WTC11 (cell line): ENCODE data around the gene C10orf105. TPM values are rescaled to one million over a fixed set of nuclear protein-coding genes. Genes with fewer than 3 reads are reported as not detected.

ENCODE experiments used
- ATAC-seq: fragments of 200-7000 bp; cut with Tn5 transposase; 2 replicates; pipeline ENCODE4 v1.10.0; 2021; ENCODE audit warnings: mild to moderate bottlenecking, moderate library complexity
- CTCF ChIA-PET: fragments of 300-600 bp; sonication (Branson Sonifier 250); formaldehyde crosslinking; loops from one replicate; lab custom pipeline; 2021; ENCODE audit warnings: antibody characterized with exemption; lab: Charles Lee
- POLR2A ChIA-PET: fragments of 350-600 bp; sonication (Branson Sonifier 250); formaldehyde crosslinking; loops from one replicate; lab custom pipeline; 2021; ENCODE audit warnings: antibody characterized with exemption; lab: Charles Lee
- DNase-seq: peaks from one replicate; pipeline ENCODE4 v3.0.0; 2021; ENCODE audit warnings: low spot score
- H3K27ac Mint-ChIP-seq: 2 replicates; pipeline ENCODE4 v1.8.0; 2021; ENCODE audit warnings: mixed read lengths
- H3K27me3 Mint-ChIP-seq: 2 replicates; pipeline ENCODE4 v1.8.0; 2021; ENCODE audit warnings: low read depth, mild to moderate bottlenecking, moderate library complexity, mixed read lengths
- H3K36me3 Mint-ChIP-seq: 2 replicates; pipeline ENCODE4 v1.8.0; 2021; ENCODE audit warnings: mixed read lengths
- H3K4me1 Mint-ChIP-seq: 2 replicates; pipeline ENCODE4 v1.8.0; 2022; ENCODE audit warnings: mixed read lengths
- H3K4me3 Mint-ChIP-seq: 2 replicates; pipeline ENCODE4 v1.8.0; 2021; ENCODE audit warnings: mild to moderate bottlenecking, moderate library complexity, mixed read lengths
- H3K9me3 Mint-ChIP-seq: 2 replicates; pipeline ENCODE4 v1.8.0; 2021; ENCODE audit warnings: mixed read lengths
- AFF4 ChIP-seq: sonication (generic); formaldehyde crosslinking; IDR thresholded peaks from 2 replicates; pipeline ENCODE4 v1.8.1; 2023; ENCODE audit warnings: mild to moderate bottlenecking, missing genetic modification reagents, borderline replicate concordance
- ATF1 ChIP-seq: sonication (generic); formaldehyde crosslinking; IDR thresholded peaks from 2 replicates; pipeline ENCODE4 v1.8.1; 2023; ENCODE audit warnings: mild to moderate bottlenecking, moderate library complexity, missing genetic modification reagents
- CREB1 ChIP-seq: sonication (generic); formaldehyde crosslinking; IDR thresholded peaks from 2 replicates; pipeline ENCODE4 v1.8.0; 2023; ENCODE audit warnings: mild to moderate bottlenecking, missing genetic modification reagents
- E2F1 ChIP-seq: sonication (generic); formaldehyde crosslinking; IDR thresholded peaks from 2 replicates; pipeline ENCODE4 v1.8.0; 2022; ENCODE audit warnings: mild to moderate bottlenecking, missing genetic modification reagents
- ESRRA ChIP-seq: sonication (generic); formaldehyde crosslinking; IDR thresholded peaks from 2 replicates; pipeline ENCODE4 v1.8.1; 2022; ENCODE audit warnings: mild to moderate bottlenecking, missing genetic modification reagents, borderline replicate concordance
- FOXJ3 ChIP-seq: sonication (generic); formaldehyde crosslinking; IDR thresholded peaks from 2 replicates; pipeline ENCODE4 v1.9.0; 2021; ENCODE audit warnings: missing genetic modification reagents, mild to moderate bottlenecking, borderline replicate concordance
- GTF2I ChIP-seq: fragments of 250-450 bp; sonication (Bioruptor Pico); conservative IDR thresholded peaks from 2 replicates; pipeline ENCODE4 v1.4.0; 2021; ENCODE audit warnings: mild to moderate bottlenecking
- MXD4 ChIP-seq: fragments of 250-450 bp; sonication (Bioruptor Pico); IDR thresholded peaks from 2 replicates; pipeline ENCODE4 v1.8.0; 2021; ENCODE audit warnings: mild to moderate bottlenecking, moderate library complexity, borderline replicate concordance
- PRRX2 ChIP-seq: fragments of 250-450 bp; sonication (Bioruptor Pico); IDR thresholded peaks from 2 replicates; pipeline ENCODE4 v1.8.0; 2021; ENCODE audit warnings: mild to moderate bottlenecking
- RORB ChIP-seq: fragments of 250-450 bp; sonication (Bioruptor Pico); IDR thresholded peaks from 2 replicates; pipeline ENCODE4 v1.9.0; 2021; ENCODE audit warnings: mild to moderate bottlenecking
- SMAD3 ChIP-seq: sonication (generic); formaldehyde crosslinking; IDR thresholded peaks from 2 replicates; pipeline ENCODE4 v1.8.0; 2022; ENCODE audit warnings: missing genetic modification reagents, mild to moderate bottlenecking, borderline replicate concordance
- SMAD4 ChIP-seq: sonication (generic); formaldehyde crosslinking; IDR thresholded peaks from 2 replicates; pipeline ENCODE4 v1.8.0; 2022; ENCODE audit warnings: mild to moderate bottlenecking, missing genetic modification reagents
- SOX15 ChIP-seq: fragments of 250-450 bp; sonication (Bioruptor Pico); IDR thresholded peaks from 2 replicates; pipeline ENCODE4 v1.9.0; 2021; ENCODE audit warnings: mild to moderate bottlenecking
- TCF7 ChIP-seq: sonication (generic); formaldehyde crosslinking; IDR thresholded peaks from 2 replicates; pipeline ENCODE4 v1.8.0; 2022; ENCODE audit warnings: mild to moderate bottlenecking, low read depth, missing genetic modification reagents, moderate library complexity
- TEAD1 ChIP-seq: sonication (generic); formaldehyde crosslinking; IDR thresholded peaks from 2 replicates; pipeline ENCODE4 v1.8.0; 2022; ENCODE audit warnings: mild to moderate bottlenecking, missing genetic modification reagents
- ZNF232 ChIP-seq: sonication (generic); formaldehyde crosslinking; IDR thresholded peaks from 2 replicates; pipeline ENCODE4 v1.8.0; 2022; ENCODE audit warnings: mild to moderate bottlenecking, missing genetic modification reagents
- ZNF423 ChIP-seq: fragments of 250-450 bp; sonication (Bioruptor Pico); IDR thresholded peaks from 2 replicates; pipeline ENCODE4 v2.1.2; 2022; ENCODE audit warnings: mild to moderate bottlenecking, moderate library complexity
- total RNA-seq: library from RNA; stranded (reverse); gene quantifications from 3 replicates; pipeline ENCODE4 v1.2.3, GENCODE V29; 2021
- TF ChIP-seq, protein P1 (sequence below): sonication (generic); formaldehyde crosslinking; IDR thresholded peaks from 2 replicates; pipeline ENCODE4 v1.8.1; 2023; ENCODE audit warnings: mild to moderate bottlenecking, missing genetic modification reagents, moderate library complexity
- TF ChIP-seq, protein P2 (sequence below): sonication (generic); formaldehyde crosslinking; conservative IDR thresholded peaks from 2 replicates; pipeline ENCODE4 v1.8.1; 2023; ENCODE audit warnings: mild to moderate bottlenecking, low read depth, missing genetic modification reagents, moderate library complexity

C10orf105 gene
- total RNA-seq, 1 experiment from 2014 or later, result 0.48 TPM

DNA sequence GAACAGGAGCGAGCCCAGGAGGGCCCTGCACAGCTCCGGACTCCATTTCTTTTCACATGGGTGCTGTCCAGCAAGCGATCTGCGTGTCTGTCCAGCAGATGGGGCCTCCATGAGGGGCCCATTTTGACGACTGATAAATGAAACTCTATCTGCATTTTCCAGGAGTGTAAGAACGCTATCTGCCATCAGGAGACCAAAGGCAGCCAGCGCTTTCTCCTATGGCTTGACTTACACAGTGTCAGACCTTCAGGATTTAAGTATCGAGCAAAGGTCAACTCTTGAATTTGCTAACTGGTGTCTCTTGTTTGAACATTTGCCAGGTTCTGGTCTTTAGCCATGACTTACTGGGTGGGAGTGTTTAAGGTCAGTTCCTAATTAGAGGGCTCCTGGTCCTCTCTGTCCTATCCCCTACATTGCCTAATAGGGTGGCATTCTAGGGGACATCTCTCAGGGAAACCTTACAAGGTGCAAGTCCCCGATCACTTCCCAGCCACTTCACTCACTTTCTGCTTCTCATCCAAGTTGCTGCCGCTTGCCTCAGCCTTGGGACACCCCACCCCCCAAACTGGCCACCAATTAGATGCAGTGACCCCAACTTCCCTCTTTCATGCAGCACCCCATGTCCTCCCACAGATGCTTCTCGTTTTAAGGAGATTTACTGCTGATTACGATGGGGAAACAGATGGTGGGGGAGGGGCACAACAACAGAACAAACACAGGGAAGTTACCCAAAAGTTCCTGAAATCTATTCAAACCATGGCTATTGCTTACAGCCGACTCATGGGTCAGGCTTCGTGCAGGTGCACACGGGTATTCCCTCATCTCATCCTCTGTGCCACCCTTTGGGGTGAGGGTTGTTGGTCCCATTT lies 33.7 kb upstream of the C10orf105 start:
- ATAC-seq (no peak), DNase-seq (no peak)
- Mint-ChIP-seq H3K27ac (no peak overlapping the region), H3K36me3 (no peaks in the 10 kb centered on the region), H3K9me3 (no peaks in the 10 kb centered on the region), H3K4me1 (peaks cover 27% of the 10 kb centered on the region), H3K27me3 (no peaks in the 10 kb centered on the region), H3K4me3 (no peak overlapping the region)
- ChIA-PET CTCF (interaction anchor here (1.1 to 1.5 kb wide), 3 partner anchors 16 to 62 kb away, joined by 3 to 9 read pairs (median 4); partner anchors contain the start of gene VSIR), POLR2A (no interaction called here)
- TF ChIP-seq GTF2I (no peak), AFF4 (CRISPR knock-in tag) (no peak), E2F1 (CRISPR knock-in tag) (no peak), FOXJ3 (CRISPR knock-in tag) (no peak), ZNF232 (CRISPR knock-in tag) (no peak), ATF1 (CRISPR knock-in tag) (no peak), SMAD4 (CRISPR knock-in tag) (no peak), RORB (no peak), TEAD1 (CRISPR knock-in tag) (no peak), ZNF423 (CRISPR knock-in tag) (no peak), TCF7 (CRISPR knock-in tag) (no peak), MXD4 (CRISPR knock-in tag) (no peak), ESRRA (no peak), CREB1 (CRISPR knock-in tag) (no peak), SMAD3 (CRISPR knock-in tag) (no peak), PRRX2 (CRISPR knock-in tag) (no peak), SOX15 (no peak)
- TF ChIP-seq, protein P1, sequence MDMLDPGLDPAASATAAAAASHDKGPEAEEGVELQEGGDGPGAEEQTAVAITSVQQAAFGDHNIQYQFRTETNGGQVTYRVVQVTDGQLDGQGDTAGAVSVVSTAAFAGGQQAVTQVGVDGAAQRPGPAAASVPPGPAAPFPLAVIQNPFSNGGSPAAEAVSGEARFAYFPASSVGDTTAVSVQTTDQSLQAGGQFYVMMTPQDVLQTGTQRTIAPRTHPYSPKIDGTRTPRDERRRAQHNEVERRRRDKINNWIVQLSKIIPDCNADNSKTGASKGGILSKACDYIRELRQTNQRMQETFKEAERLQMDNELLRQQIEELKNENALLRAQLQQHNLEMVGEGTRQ (CRISPR knock-in tag), result no peak
- TF ChIP-seq, protein P2, sequence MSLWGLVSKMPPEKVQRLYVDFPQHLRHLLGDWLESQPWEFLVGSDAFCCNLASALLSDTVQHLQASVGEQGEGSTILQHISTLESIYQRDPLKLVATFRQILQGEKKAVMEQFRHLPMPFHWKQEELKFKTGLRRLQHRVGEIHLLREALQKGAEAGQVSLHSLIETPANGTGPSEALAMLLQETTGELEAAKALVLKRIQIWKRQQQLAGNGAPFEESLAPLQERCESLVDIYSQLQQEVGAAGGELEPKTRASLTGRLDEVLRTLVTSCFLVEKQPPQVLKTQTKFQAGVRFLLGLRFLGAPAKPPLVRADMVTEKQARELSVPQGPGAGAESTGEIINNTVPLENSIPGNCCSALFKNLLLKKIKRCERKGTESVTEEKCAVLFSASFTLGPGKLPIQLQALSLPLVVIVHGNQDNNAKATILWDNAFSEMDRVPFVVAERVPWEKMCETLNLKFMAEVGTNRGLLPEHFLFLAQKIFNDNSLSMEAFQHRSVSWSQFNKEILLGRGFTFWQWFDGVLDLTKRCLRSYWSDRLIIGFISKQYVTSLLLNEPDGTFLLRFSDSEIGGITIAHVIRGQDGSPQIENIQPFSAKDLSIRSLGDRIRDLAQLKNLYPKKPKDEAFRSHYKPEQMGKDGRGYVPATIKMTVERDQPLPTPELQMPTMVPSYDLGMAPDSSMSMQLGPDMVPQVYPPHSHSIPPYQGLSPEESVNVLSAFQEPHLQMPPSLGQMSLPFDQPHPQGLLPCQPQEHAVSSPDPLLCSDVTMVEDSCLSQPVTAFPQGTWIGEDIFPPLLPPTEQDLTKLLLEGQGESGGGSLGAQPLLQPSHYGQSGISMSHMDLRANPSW (CRISPR knock-in tag), result no peak
